GM23248 (cell line): ENCODE data around the gene TMEM95. TPM values are rescaled to one million over a fixed set of nuclear protein-coding genes. Genes with fewer than 3 reads are reported as not detected.
A peak's percentile ranks its signal among the peaks of the same experiment; 100 is the strongest.

ENCODE experiments used
- DNase-seq: peaks from one replicate; pipeline ENCODE4 v3.0.0-alpha.2; 2015
- H2AFZ ChIP-seq: fragments of 200-600 bp; sonication (generic); 2 replicates; pipeline ENCODE4 v1.6.1; 2016; ENCODE audit warnings: antibody characterized with exemption
- H3F3A ChIP-seq: fragments of 200-600 bp; sonication (generic); 2 replicates; pipeline ENCODE4 v1.6.1; 2016; ENCODE audit warnings: mild to moderate bottlenecking, antibody characterized with exemption, mixed run types; ENCODE audit not compliant: insufficient read depth
- H3K27ac ChIP-seq: fragments of 200-600 bp; sonication (generic); 2 replicates; pipeline ENCODE4 v1.5.1; 2016; ENCODE audit warnings: mild to moderate bottlenecking
- H3K27me3 ChIP-seq: fragments of 200-600 bp; sonication (generic); replicated peaks from 2 replicates; pipeline ENCODE4 v1.6.1; 2016; ENCODE audit warnings: mild to moderate bottlenecking; ENCODE audit not compliant: insufficient read depth
- H3K36me3 ChIP-seq: fragments of 200-600 bp; sonication (generic); 2 replicates; pipeline ENCODE4 v1.6.1; 2016; ENCODE audit warnings: low read depth, mild to moderate bottlenecking
- H3K4me1 ChIP-seq: fragments of 200-600 bp; sonication (generic); 2 replicates; pipeline ENCODE4 v1.6.1; 2016; ENCODE audit warnings: mild to moderate bottlenecking; ENCODE audit not compliant: insufficient read depth
- H3K4me2 ChIP-seq: fragments of 200-600 bp; sonication (generic); one replicate; pipeline ENCODE4 v1.6.1; 2016; ENCODE audit warnings: mild to moderate bottlenecking; ENCODE audit not compliant: unreplicated experiment
- H3K4me3 ChIP-seq: fragments of 200-600 bp; sonication (generic); 2 replicates; pipeline ENCODE4 v1.5.1; 2016; ENCODE audit warnings: mild to moderate bottlenecking
- H3K79me2 ChIP-seq: fragments of 200-600 bp; sonication (generic); 2 replicates; pipeline ENCODE4 v1.6.1; 2016; ENCODE audit warnings: mild to moderate bottlenecking; ENCODE audit not compliant: insufficient read depth
- H3K9ac ChIP-seq: fragments of 200-600 bp; sonication (generic); 2 replicates; pipeline ENCODE4 v1.6.1; 2016; ENCODE audit warnings: mild to moderate bottlenecking
- H3K9me2 ChIP-seq: fragments of 200-600 bp; sonication (generic); 2 replicates; pipeline ENCODE4 v1.6.1; 2016; ENCODE audit warnings: mixed run types, mild to moderate bottlenecking, moderate library complexity; ENCODE audit not compliant: insufficient read depth
- H3K9me3 ChIP-seq: fragments of 200-600 bp; sonication (generic); one replicate; pipeline ENCODE4 v1.6.1; 2017; ENCODE audit warnings: low read depth
- H4K20me1 ChIP-seq: fragments of 200-600 bp; sonication (generic); 2 replicates; pipeline ENCODE4 v1.6.0; 2016; ENCODE audit not compliant: insufficient read depth
- EZH2 ChIP-seq: fragments of 200-600 bp; sonication (generic); IDR thresholded peaks from 2 replicates; pipeline ENCODE4 v1.6.1; 2018; ENCODE audit warnings: antibody characterized with exemption, mild to moderate bottlenecking; ENCODE audit not compliant: insufficient read depth, poor library complexity, severe bottlenecking
- EZH2phosphoT487 ChIP-seq: fragments of 200-600 bp; sonication (generic); IDR thresholded peaks from 2 replicates; pipeline ENCODE4 v1.6.1; 2018; ENCODE audit warnings: antibody characterized with exemption, moderate library complexity, mild to moderate bottlenecking, low read depth; ENCODE audit not compliant: insufficient read depth
- WGBS, 2 experiments: methylation state at CpG; one replicate each; pipeline ENCODE4 v1.1.6; 2015 to 2017; ENCODE audit warnings: low lambda C conversion rate in 2 of 2, low coverage in 1 of 2; ENCODE audit errors: missing lambda C conversion rate in 2 of 2; 5-methylcytosine and 5-hydroxymethylcytosine counted together
- in situ Hi-C: fragments of 300-500 bp; cut with MboI; formaldehyde crosslinking; loops from 2 replicates; pipeline ENCODE4 v1.15.0; 2020
- polyA plus RNA-seq: library from polyadenylated mRNA; unstranded; fragments of >200 nt; fragmentation: Nextera tagmentation; extraction: Ambion mirVana; gene quantifications from 2 replicates; pipeline ENCODE4 v1.2.1, GENCODE V29; 2016
- total RNA-seq: library from RNA; depleted of rRNA; stranded (reverse); fragments of >200 nt; shearing (Covaris generic); gene quantifications from 2 replicates; pipeline ENCODE4 v1.2.3, GENCODE V29; 2014

TMEM95 gene
- total and polyA plus RNA-seq, 2 experiments from 2014 or later, result not detected

GRCh38 chr17:7323731-7324437 is 31.1 kb upstream of the TMEM95 start:
- peak; percentile 62 for DNase-seq
- 56 to 70% methylated on average over 31 to 36 of the region's 39 CpGs for WGBS, 2 experiments
- Histone ChIP-seq H3K27ac (no peak overlapping the region), H4K20me1 (no peaks in the 10 kb centered on the region), H3K4me1 (peaks cover 7% of the 10 kb centered on the region; the same call in 1 of the 2 replicates), H3F3A (no peaks in the 10 kb centered on the region), H3K9ac (no peak overlapping the region), H3K4me3 (no peak overlapping the region), H3K27me3 (no peaks in the 10 kb centered on the region), H3K9me2 (no peaks in the 10 kb centered on the region), H3K36me3 (peaks cover 7% of the 10 kb centered on the region; the same call in 1 of the 2 replicates), H3K79me2 (peaks cover 20% of the 10 kb centered on the region), H3K4me2 (no peak overlapping the region), H3K9me3 (no peaks in the 10 kb centered on the region), H2AFZ (no peak overlapping the region)
- in situ Hi-C loops, result no loop called here
- TF ChIP-seq EZH2 (no peak), EZH2phosphoT487 (no peak)

GRCh38 chr17:7324438-7324779 is 30.5 kb upstream of the TMEM95 start:
- Histone ChIP-seq H2AFZ (no peak overlapping the region), H3K27me3 (no peaks in the 10 kb centered on the region), H3K4me3 (no peak overlapping the region), H3K9me2 (no peaks in the 10 kb centered on the region), H3K4me2 (no peak overlapping the region), H3K9ac (no peak overlapping the region), H3F3A (no peaks in the 10 kb centered on the region), H3K4me1 (peaks cover 7% of the 10 kb centered on the region; the same call in 1 of the 2 replicates), H3K9me3 (no peaks in the 10 kb centered on the region), H4K20me1 (no peaks in the 10 kb centered on the region), H3K79me2 (peaks cover 21% of the 10 kb centered on the region), H3K27ac (no peak overlapping the region), H3K36me3 (peaks cover 7% of the 10 kb centered on the region; the same call in 1 of the 2 replicates)
- 93 to 96% methylated on average over 3 of the region's 3 CpGs for WGBS, 2 experiments
- DNase-seq, result no peak
- in situ Hi-C loops, result no loop called here
- TF ChIP-seq EZH2, result no peak

GRCh38 chr17:7325031-7325528 is 29.9 kb upstream of the TMEM95 start:
- no peak overlapping the region for H3K27ac ChIP-seq
- in situ Hi-C loops, result no loop called here
- no peaks in the 10 kb centered on the region for H4K20me1 ChIP-seq
- no peak overlapping the region for H2AFZ ChIP-seq
- H3K27me3 ChIP-seq, result no peaks in the 10 kb centered on the region
- H3K9me3 ChIP-seq, result no peaks in the 10 kb centered on the region
- no peaks in the 10 kb centered on the region for H3K9me2 ChIP-seq
- H3K4me2 ChIP-seq, result no peak overlapping the region
- H3F3A ChIP-seq, result no peaks in the 10 kb centered on the region
- H3K4me3 ChIP-seq, result no peak overlapping the region
- DNase-seq, result no peak
- H3K36me3 ChIP-seq, result peaks cover 7% of the 10 kb centered on the region; the same call in 1 of the 2 replicates
- peaks cover 21% of the 10 kb centered on the region for H3K79me2 ChIP-seq
- H3K4me1 ChIP-seq, result peaks cover 7% of the 10 kb centered on the region; the same call in 1 of the 2 replicates
- WGBS, 2 experiments, result 90 to 96% methylated on average over 17 to 19 of the region's 19 CpGs
- TF ChIP-seq EZH2 (no peak), EZH2phosphoT487 (no peak)
- H3K9ac ChIP-seq, result no peak overlapping the region

- Histone ChIP-seq H3K27me3 (no peaks in the 10 kb centered on the region), H3K9me3 (no peaks in the 10 kb centered on the region), H3K79me2 (peaks cover 21% of the 10 kb centered on the region), H3K9ac (no peak overlapping the region), H3K4me1 (peaks cover 7% of the 10 kb centered on the region; the same call in 1 of the 2 replicates), H3K27ac (no peak overlapping the region), H4K20me1 (no peaks in the 10 kb centered on the region), H3F3A (no peaks in the 10 kb centered on the region), H2AFZ (no peak overlapping the region), H3K36me3 (peaks cover 7% of the 10 kb centered on the region; the same call in 1 of the 2 replicates), H3K4me2 (no peak overlapping the region), H3K4me3 (no peak overlapping the region), H3K9me2 (no peaks in the 10 kb centered on the region)
- WGBS, 2 experiments, result 97 to 99% methylated on average over 9 to 11 of the region's 11 CpGs
- TF ChIP-seq EZH2 (no peak), EZH2phosphoT487 (no peak)
- no peak for DNase-seq
- in situ Hi-C loops, result no loop called here
Measured at GRCh38 chr17:7326186-7326585, 28.8 kb upstream of the TMEM95 start.
